Ovary (tissue), 9 donors: Measurements from ENCODE around the gene SLC25A11. TPM values are rescaled to one million over a fixed set of nuclear protein-coding genes. Genes with fewer than 3 reads are reported as not detected.

Source experiments
- DNase-seq, 5 donors: peaks; one replicate each; pipeline ENCODE4 v3.0.0-alpha.2; 2019 to 2020
- H3K27ac ChIP-seq, 2 donors: fragments of 200-600 bp; one replicate each; pipeline versions ENCODE4 v1.5.1 to v1.8.0; 2019 to 2022
- H3K27me3 ChIP-seq: fragments of 200-600 bp; one replicate; pipeline ENCODE4 v1.8.0; 2022
- H3K36me3 ChIP-seq: fragments of 200-600 bp; sonication (generic); one replicate; pipeline ENCODE4 v1.5.1; 2019
- H3K4me1 ChIP-seq: one replicate; pipeline ENCODE4 v1.8.1; 2013; ENCODE audit warnings: mild to moderate bottlenecking, moderate library complexity; ENCODE audit not compliant: insufficient read depth
- H3K4me3 ChIP-seq: fragments of 200-600 bp; sonication (generic); one replicate; pipeline ENCODE4 v1.5.1; 2017
- H3K9me3 ChIP-seq, 2 donors: fragments of 200-600 bp in 1 of 2; sonication (generic) in 1 of 2; one replicate each; pipeline versions ENCODE4 v1.5.1 to v1.8.1; 2013 to 2019; ENCODE audit warnings: mild to moderate bottlenecking in 1 of 2, moderate library complexity in 1 of 2
- EP300 ChIP-seq: sonication (generic); formaldehyde crosslinking; IDR thresholded peaks from one replicate; pipeline ENCODE4 v1.6.1; 2017; ENCODE audit warnings: antibody characterized with exemption
- POLR2A ChIP-seq: fragments of 450-650 bp; IDR thresholded peaks from one replicate; pipeline ENCODE4 v1.6.1; 2017; ENCODE audit warnings: antibody characterized with exemption, mild to moderate bottlenecking, moderate library complexity
- WGBS, 3 donors: extraction: QIAGEN DNeasy Blood & Tissue Kit in 1 of 3; methylation state at CpG; one replicate each; pipeline versions ENCODE4 v1.1.5 to v1.1.7; 2013 to 2017; 5-methylcytosine and 5-hydroxymethylcytosine counted together
- intact Hi-C, 4 donors: fragments of 100-400 bp; cut with DNase I; formaldehyde crosslinking; loops; one replicate each; pipeline versions ENCODE4 v1.11.0 to v1.15.1; 2022 to 2023
- microRNA-seq, 3 donors: library from miRNA; unstranded; fragments of <30 nt; microRNA quantifications; one replicate each; pipeline versions ENCODE4 to v1.2.0, GENCODE V29; 2019 to 2020
- polyA plus RNA-seq, 2 donors: library from polyadenylated mRNA; stranded (reverse); fragments of 200-250 nt in 1 of 2; fragments of 350-450 nt in 1 of 2; fragmentation: Illumina TruSeq in 1 of 2; extraction: RNeasy Lipid Tissue Mini Kit (QIAGEN cat#74804) in 1 of 2; gene quantifications; one replicate each; pipeline ENCODE4 v1.2.3, GENCODE V29; 2013 to 2014
- small RNA-seq: library from RNA; depleted of rRNA; stranded (forward); fragments of <200 nt; gene quantifications from one replicate; pipeline ENCODE3, GENCODE V24; 2016
- total RNA-seq, 7 donors: library from RNA; depleted of rRNA in 2 of 7; stranded (reverse); fragments of >200 nt in 2 of 7; fragmentation: NEBNext Ultra II Directional in 3 of 7; extraction: Animal tissue kit (Norgen Biotek cat#: 25700) in 3 of 7; gene quantifications; one replicate each; pipeline versions ENCODE4 v1.1.0 to v1.2.4, GENCODE V29; 2016 to 2023
- TF ChIP-seq, protein P1 (sequence below), 3 donors: fragments of 450-650 bp in 2 of 3; fragments of 200-600 bp in 1 of 3; IDR thresholded peaks; one replicate each; pipeline versions ENCODE4 v1.5.1 to v1.8.0; 2016 to 2022; ENCODE audit warnings: antibody characterized with exemption in 3 of 3, mild to moderate bottlenecking in 1 of 3
- donor health status: DM: no; HTN: no; CAD: no; lungs with moderate emphysema.
- donor health status: DM: no; HTN: no; CAD: no.
- donor health status: Bipolar disorder and iron deficiency.
- donor health status: DM: yes; HTN: yes; CAD: no.
- donor health status: DM: no; HTN: no; CAD: no.
- donor health status: DM: yes; HTN: yes; CAD: no.

The SLC25A11 gene
- total and polyA plus RNA-seq, 9 donors, result 12.7 to 55.4 (median 42.3) TPM

- Histone ChIP-seq H3K9me3 (no peaks in the 10 kb centered on the region), H3K36me3 (no peaks in the 10 kb centered on the region), H3K27ac (no peak overlapping the region), H3K27me3 (no peaks in the 10 kb centered on the region), H3K4me3 (no peak overlapping the region), H3K4me1 (no peaks in the 10 kb centered on the region)
- intact Hi-C loops, result no loop called here
- no peak for TF ChIP-seq POLR2A
- DNase-seq, result peak in 1 of 5 donors; percentile 22
- 65 to 70% (median 66%) methylated on average over 23 of the region's 23 CpGs for WGBS, 3 donors
These were observed 47.2 kb downstream of the SLC25A11 start for GRCh38 chr17:4892499-4893221.

DNA sequence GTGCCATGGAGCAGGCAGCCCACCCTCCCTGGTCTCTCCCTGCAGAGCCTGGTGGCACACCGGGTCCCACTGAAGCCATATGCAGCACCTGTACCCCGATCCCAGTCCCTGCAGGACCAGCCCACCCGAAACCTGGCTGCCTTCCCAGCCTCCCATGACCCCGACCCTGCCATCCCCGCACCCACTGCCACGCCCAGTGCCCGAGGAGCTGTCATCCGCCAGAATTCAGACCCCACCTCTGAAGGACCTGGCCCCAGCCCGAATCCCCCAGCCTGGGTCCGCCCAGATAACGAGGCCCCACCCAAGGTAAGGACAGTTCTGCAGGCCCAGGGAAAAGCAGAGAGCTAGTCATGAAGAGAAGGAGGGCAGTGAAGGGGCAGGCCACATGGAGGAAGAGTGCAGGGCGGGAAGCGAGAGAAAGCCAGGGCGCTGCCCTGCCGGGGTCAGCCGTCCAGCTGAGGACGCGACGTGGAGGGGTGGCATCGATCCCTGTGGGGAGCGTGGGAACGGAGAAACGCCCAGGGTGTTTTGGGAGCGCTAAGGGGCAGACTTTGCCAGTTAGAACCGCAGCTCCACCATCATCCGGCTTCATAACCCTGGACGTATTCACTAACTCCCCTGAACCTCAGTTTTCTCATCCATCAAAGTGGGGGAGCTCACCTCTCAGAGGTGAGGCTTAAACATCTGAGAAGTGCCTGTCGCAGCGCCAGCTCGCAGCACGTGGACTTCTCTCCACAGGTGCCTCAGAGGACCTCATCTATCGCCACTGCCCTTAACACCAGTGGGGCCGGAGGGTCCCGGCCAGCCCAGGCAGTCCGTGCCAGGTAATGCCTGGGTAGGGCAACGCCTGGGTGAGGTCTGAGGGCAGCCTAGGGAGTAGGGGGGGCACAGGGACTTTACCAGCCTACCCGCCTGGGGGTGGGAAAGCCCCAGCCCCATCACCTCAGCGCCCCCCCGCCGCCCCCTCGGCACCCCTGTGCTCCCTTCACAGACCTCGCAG lies 48.1 kb downstream of the SLC25A11 start:
- no peak overlapping the region for H3K27ac ChIP-seq
- WGBS, 3 donors, result 86 to 92% (median 90%) methylated on average over 42 of the region's 42 CpGs
- DNase-seq, result peak in 1 of 5 donors; percentile 34
- H3K9me3 ChIP-seq, result no peaks in the 10 kb centered on the region
- H3K36me3 ChIP-seq, result no peaks in the 10 kb centered on the region
- TF ChIP-seq EP300 (no peak), POLR2A (no peak)
- TF ChIP-seq, protein P1, sequence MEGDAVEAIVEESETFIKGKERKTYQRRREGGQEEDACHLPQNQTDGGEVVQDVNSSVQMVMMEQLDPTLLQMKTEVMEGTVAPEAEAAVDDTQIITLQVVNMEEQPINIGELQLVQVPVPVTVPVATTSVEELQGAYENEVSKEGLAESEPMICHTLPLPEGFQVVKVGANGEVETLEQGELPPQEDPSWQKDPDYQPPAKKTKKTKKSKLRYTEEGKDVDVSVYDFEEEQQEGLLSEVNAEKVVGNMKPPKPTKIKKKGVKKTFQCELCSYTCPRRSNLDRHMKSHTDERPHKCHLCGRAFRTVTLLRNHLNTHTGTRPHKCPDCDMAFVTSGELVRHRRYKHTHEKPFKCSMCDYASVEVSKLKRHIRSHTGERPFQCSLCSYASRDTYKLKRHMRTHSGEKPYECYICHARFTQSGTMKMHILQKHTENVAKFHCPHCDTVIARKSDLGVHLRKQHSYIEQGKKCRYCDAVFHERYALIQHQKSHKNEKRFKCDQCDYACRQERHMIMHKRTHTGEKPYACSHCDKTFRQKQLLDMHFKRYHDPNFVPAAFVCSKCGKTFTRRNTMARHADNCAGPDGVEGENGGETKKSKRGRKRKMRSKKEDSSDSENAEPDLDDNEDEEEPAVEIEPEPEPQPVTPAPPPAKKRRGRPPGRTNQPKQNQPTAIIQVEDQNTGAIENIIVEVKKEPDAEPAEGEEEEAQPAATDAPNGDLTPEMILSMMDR (IDR thresholded peaks at IDR 0.05), result no peak
- no peaks in the 10 kb centered on the region for H3K27me3 ChIP-seq
- intact Hi-C loops, result loop anchor here in 1 of 4 donors (2.0 kb wide), 1 partner anchor 103 kb away; the partner anchor contains the start of gene GLTPD2
- H3K4me1 ChIP-seq, result no peaks in the 10 kb centered on the region
- no peak overlapping the region for H3K4me3 ChIP-seq

- no peaks in the 10 kb centered on the region for H3K27me3 ChIP-seq
- DNase-seq, result no peak
- intact Hi-C loops, result loop anchor here in 2 of 4 donors (5.0 kb wide), 2 partner anchors 45 to 100 kb away; partner anchors contain the start of genes GLTPD2 (in 1 of the 2) and VMO1 (in 1 of the 2)
- TF ChIP-seq POLR2A, result no peak
- TF ChIP-seq, protein P1 (IDR thresholded peaks at IDR 0.05), result no peak
- no peak for TF ChIP-seq EP300
- H3K27ac ChIP-seq, result no peak overlapping the region
- H3K4me3 ChIP-seq, result no peak overlapping the region
- WGBS, 3 donors, result 85 to 89% (median 86%) methylated on average over 18 of the region's 18 CpGs
- no peaks in the 10 kb centered on the region for H3K4me1 ChIP-seq
- H3K9me3 ChIP-seq, result no peaks in the 10 kb centered on the region
- H3K36me3 ChIP-seq, result no peaks in the 10 kb centered on the region
These were observed 52.3 kb downstream of the SLC25A11 start for GRCh38 chr17:4887581-4887980.

Small RNA genes lying within 50 kb of the gene (microRNA-seq; reads per million reads assigned to microRNA genes)
- gene MIR6864 (0 reads per million in 3 donors), gene MIR6865 (0 reads per million in 3 donors)

Small RNA genes lying within 50 kb of the gene (small RNA-seq; reads per million reads assigned to genes)
- gene MIR6864 (not detected), gene MIR6865 (not detected)

Other genes with a start within 250 kb of the SLC25A11 start
- gene PELP1, start 235.9 kb downstream of the SLC25A11 start, total RNA-seq, result 10 to 100 TPM; 19.2 to 75.0 (median 63.1) TPM
- gene PELP1, start 235.9 kb downstream of the SLC25A11 start, polyA plus RNA-seq, result 10 to 100 TPM; 13.5 to 25.6 TPM
- gene ARRB2, start 229.4 kb downstream of the SLC25A11 start, total RNA-seq, result 10 to 100 TPM; 13.4 to 38.2 (median 30.6) TPM
- 10 to 100 TPM; 16.4 to 40.6 TPM for gene ARRB2, start 229.4 kb downstream of the SLC25A11 start, polyA plus RNA-seq
- gene MED11, start 208.6 kb downstream of the SLC25A11 start, total RNA-seq, result 10 to 100 TPM; 10.7 to 21.8 (median 15.4) TPM
- 10 to 100 TPM; 18.0 TPM for gene MED11, start 208.6 kb downstream of the SLC25A11 start, polyA plus RNA-seq
- 1 to 10 TPM in 3 of 7 donors, under 1 TPM in 4; 0.36 to 1.4 (median 0.99) TPM for gene ZMYND15, start 200.2 kb downstream of the SLC25A11 start, total RNA-seq
- under 1 TPM; 0.33 to 0.57 TPM for gene ZMYND15, start 200.2 kb downstream of the SLC25A11 start, polyA plus RNA-seq
- gene CXCL16, start 200.1 kb downstream of the SLC25A11 start, total RNA-seq, result 10 to 100 TPM in 6 of 7 donors, 1 to 10 TPM in 1; 5.8 to 30.7 (median 16.8) TPM
- 10 to 100 TPM in 1 of 2 donors, 1 to 10 TPM in 1; 7.6 to 41.6 TPM for gene CXCL16, start 200.1 kb downstream of the SLC25A11 start, polyA plus RNA-seq
- under 1 TPM in 2 of 7 donors, not detected in 5; 0.31 to 0.83 TPM for gene TM4SF5, start 168.2 kb downstream of the SLC25A11 start, total RNA-seq
- gene TM4SF5, start 168.2 kb downstream of the SLC25A11 start, polyA plus RNA-seq, result not detected
- 1 to 10 TPM in 5 of 7 donors, under 1 TPM in 2; 0.69 to 3.5 (median 1.3) TPM for gene VMO1, start 153.7 kb downstream of the SLC25A11 start, total RNA-seq
- gene VMO1, start 153.7 kb downstream of the SLC25A11 start, polyA plus RNA-seq, result 1 to 10 TPM in 1 of 2 donors, not detected in 1; 1.1 TPM
- not detected for gene GLTPD2, start 151.1 kb downstream of the SLC25A11 start, total RNA-seq
- not detected for gene GLTPD2, start 151.1 kb downstream of the SLC25A11 start, polyA plus RNA-seq
- gene PSMB6, start 143.9 kb downstream of the SLC25A11 start, total RNA-seq, result 100 to 1,000 TPM in 1 of 7 donors, 10 to 100 TPM in 6; 74.6 to 123 (median 87.9) TPM
- gene PSMB6, start 143.9 kb downstream of the SLC25A11 start, polyA plus RNA-seq, result 100 to 1,000 TPM in 1 of 2 donors, 10 to 100 TPM in 1; 87.8 to 111 TPM
- gene PLD2, start 132.9 kb downstream of the SLC25A11 start, total RNA-seq, result 10 to 100 TPM; 16.2 to 53.3 (median 42.7) TPM
- 10 to 100 TPM; 20.3 to 31.4 TPM for gene PLD2, start 132.9 kb downstream of the SLC25A11 start, polyA plus RNA-seq
- gene MINK1, start 106.7 kb downstream of the SLC25A11 start, total RNA-seq, result 100 to 1,000 TPM in 4 of 7 donors, 10 to 100 TPM in 3; 37.6 to 177 (median 108) TPM
- 10 to 100 TPM; 66.4 to 71.9 TPM for gene MINK1, start 106.7 kb downstream of the SLC25A11 start, polyA plus RNA-seq
- gene C17orf107, start 40.5 kb downstream of the SLC25A11 start, total RNA-seq, result 10 to 100 TPM in 2 of 7 donors, 1 to 10 TPM in 5; 6.0 to 11.8 (median 8.6) TPM
- 1 to 10 TPM; 1.1 to 4.4 TPM for gene C17orf107, start 40.5 kb downstream of the SLC25A11 start, polyA plus RNA-seq
- 1 to 10 TPM in 4 of 7 donors, under 1 TPM in 3; 0.34 to 1.4 (median 1.0) TPM for gene CHRNE, start 36.9 kb downstream of the SLC25A11 start, total RNA-seq
- 1 to 10 TPM in 1 of 2 donors, under 1 TPM in 1; 0.53 to 1.1 TPM for gene CHRNE, start 36.9 kb downstream of the SLC25A11 start, polyA plus RNA-seq
- under 1 TPM in 1 of 7 donors, not detected in 6; 0.10 TPM for gene GP1BA, start 7.8 kb downstream of the SLC25A11 start, total RNA-seq
- gene GP1BA, start 7.8 kb downstream of the SLC25A11 start, polyA plus RNA-seq, result under 1 TPM in 1 of 2 donors, not detected in 1; 0.04 TPM
- 10 to 100 TPM; 22.7 to 89.6 (median 78.1) TPM for gene RNF167, start 222 bp upstream of the SLC25A11 start, total RNA-seq
- gene RNF167, start 222 bp upstream of the SLC25A11 start, polyA plus RNA-seq, result 100 to 1,000 TPM in 1 of 2 donors, 10 to 100 TPM in 1; 91.8 to 221 TPM
- 100 to 1,000 TPM; 201 to 415 (median 323) TPM for gene PFN1, start 8.5 kb upstream of the SLC25A11 start, total RNA-seq
- 100 to 1,000 TPM; 254 to 542 TPM for gene PFN1, start 8.5 kb upstream of the SLC25A11 start, polyA plus RNA-seq
- 1 to 10 TPM; 2.5 to 6.1 (median 4.1) TPM for gene ENO3, start 11.1 kb upstream of the SLC25A11 start, total RNA-seq
- 1 to 10 TPM; 1.8 to 5.0 TPM for gene ENO3, start 11.1 kb upstream of the SLC25A11 start, polyA plus RNA-seq
- 10 to 100 TPM; 30.4 to 55.2 (median 38.6) TPM for gene SPAG7, start 27.8 kb upstream of the SLC25A11 start, total RNA-seq
- 10 to 100 TPM; 31.7 to 60.6 TPM for gene SPAG7, start 27.8 kb upstream of the SLC25A11 start, polyA plus RNA-seq
- 10 to 100 TPM; 10.2 to 71.2 (median 35.7) TPM for gene CAMTA2, start 47.6 kb upstream of the SLC25A11 start, total RNA-seq
- 10 to 100 TPM; 21.6 to 33.0 TPM for gene CAMTA2, start 47.6 kb upstream of the SLC25A11 start, polyA plus RNA-seq
- gene INCA1, start 57.5 kb upstream of the SLC25A11 start, total RNA-seq, result 1 to 10 TPM in 6 of 7 donors, under 1 TPM in 1; 0.95 to 5.0 (median 1.9) TPM
- gene INCA1, start 57.5 kb upstream of the SLC25A11 start, polyA plus RNA-seq, result 1 to 10 TPM; 1.5 to 2.8 TPM
- 100 to 1,000 TPM in 4 of 7 donors, 10 to 100 TPM in 3; 17.5 to 129 (median 105) TPM for gene KIF1C, start 57.9 kb upstream of the SLC25A11 start, total RNA-seq
- 10 to 100 TPM; 31.5 to 60.1 TPM for gene KIF1C, start 57.9 kb upstream of the SLC25A11 start, polyA plus RNA-seq
- gene SLC52A1, start 95.4 kb upstream of the SLC25A11 start, total RNA-seq, result 1 to 10 TPM in 1 of 7 donors, under 1 TPM in 3, not detected in 3; 0.08 to 1.0 (median 0.19) TPM
- not detected for gene SLC52A1, start 95.4 kb upstream of the SLC25A11 start, polyA plus RNA-seq
- gene ZFP3, start 138.4 kb upstream of the SLC25A11 start, total RNA-seq, result 1 to 10 TPM; 3.6 to 8.4 (median 7.6) TPM
- gene ZFP3, start 138.4 kb upstream of the SLC25A11 start, polyA plus RNA-seq, result 1 to 10 TPM; 3.3 to 6.5 TPM
- 10 to 100 TPM in 4 of 7 donors, 1 to 10 TPM in 3; 7.8 to 15.3 (median 11.1) TPM for gene ZNF232, start 171.8 kb upstream of the SLC25A11 start, total RNA-seq
- gene ZNF232, start 171.8 kb upstream of the SLC25A11 start, polyA plus RNA-seq, result 10 to 100 TPM in 1 of 2 donors, 1 to 10 TPM in 1; 9.1 to 11.8 TPM
- 1 to 10 TPM in 3 of 7 donors, under 1 TPM in 4; under 0.01 to 2.0 (median 0.86) TPM for gene USP6, start 176.0 kb upstream of the SLC25A11 start, total RNA-seq
- gene USP6, start 176.0 kb upstream of the SLC25A11 start, polyA plus RNA-seq, result under 1 TPM; 0.20 to 0.68 TPM